GM12892 (cell line): ENCODE data around the gene DOCK1.

Experiments
- POLR2A ChIP-seq: IDR thresholded peaks from 2 replicates; pipeline ENCODE4 v1.6.1; 2011; ENCODE audit warnings: low read depth, low read length, control low read depth
- POLR2AphosphoS5 ChIP-seq: IDR thresholded peaks from 2 replicates; pipeline ENCODE4 v1.6.1; 2011; ENCODE audit warnings: low read depth, low read length, control low read depth
- TAF1 ChIP-seq: IDR thresholded peaks from 2 replicates; pipeline ENCODE4 v1.6.1; 2011; ENCODE audit warnings: low read depth, mild to moderate bottlenecking, control low read depth, low read length, borderline replicate concordance

DNA sequence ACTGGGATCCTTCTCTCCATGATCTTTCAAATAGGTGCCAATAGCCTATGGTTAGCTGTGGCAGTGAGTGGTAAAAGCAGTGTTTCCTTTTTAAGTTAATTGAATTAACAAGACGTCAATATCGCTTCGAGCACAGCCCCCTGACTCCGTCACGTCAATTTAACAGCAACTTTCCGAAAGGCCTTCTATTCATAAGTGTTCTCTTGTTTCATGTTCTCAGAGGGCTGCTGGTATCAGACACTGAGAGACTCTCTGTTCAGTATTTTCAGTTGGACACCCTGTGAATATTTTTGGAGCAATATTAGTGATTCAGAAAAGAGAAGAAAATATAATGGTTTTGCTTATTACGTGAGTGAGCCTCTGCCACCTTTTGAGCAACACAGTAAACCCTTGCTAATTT, 465.4 kb downstream of the DOCK1 start:
- TF ChIP-seq POLR2AphosphoS5 (no peak), POLR2A (no peak), TAF1 (no peak)
